BJ (cell line): ENCODE measurements around the gene TM4SF20. TPM values are rescaled to one million over a fixed set of nuclear protein-coding genes. Genes with fewer than 3 reads are reported as not detected.

ENCODE experiments used
- CTCF ChIA-PET: fragments of 350-600 bp; formaldehyde crosslinking; extraction: SDS; loops from one replicate; lab custom pipeline; 2021; ENCODE audit warnings: antibody characterized with exemption, inconsistent platforms; lab: Yijun Ruan, JAX
- POLR2A ChIA-PET: fragments of 300-600 bp; sonication (Branson Sonifier 250); formaldehyde crosslinking; extraction: SDS; loops from one replicate; lab custom pipeline; 2021; ENCODE audit warnings: antibody characterized with exemption; lab: Charles Lee
- DNase-seq: peaks from one replicate; pipeline ENCODE4 v3.0.0-alpha.2; 2011; ENCODE audit warnings: low read depth
- H3K27me3 ChIP-seq: 2 replicates; pipeline ENCODE4 v1.6.0; 2011; ENCODE audit warnings: low read length; ENCODE audit not compliant: control insufficient read depth, insufficient read depth
- H3K36me3 ChIP-seq: 2 replicates; pipeline ENCODE4 v1.5.1; 2011; ENCODE audit warnings: low read length; ENCODE audit not compliant: control insufficient read depth, insufficient read depth
- H3K4me3 ChIP-seq: 2 replicates; pipeline ENCODE4 v1.5.1; 2011; ENCODE audit warnings: low read depth, mild to moderate bottlenecking, control low read depth, low read length
- polyA plus RNA-seq: library from polyadenylated mRNA; depleted of rRNA; stranded (reverse); fragments of >200 nt; gene quantifications from 2 replicates; pipeline ENCODE4 v1.2.3, GENCODE V29; 2011
- TF ChIP-seq, protein P1 (sequence below): IDR thresholded peaks from 2 replicates; pipeline ENCODE4 v1.5.1; 2011; ENCODE audit warnings: low read depth, mild to moderate bottlenecking, control low read depth, inconsistent platforms, low read length, moderate library complexity; ENCODE audit not compliant: insufficient read depth

Gene TM4SF20
- polyA plus RNA-seq, 1 experiment, result 0.56 TPM

DNA sequence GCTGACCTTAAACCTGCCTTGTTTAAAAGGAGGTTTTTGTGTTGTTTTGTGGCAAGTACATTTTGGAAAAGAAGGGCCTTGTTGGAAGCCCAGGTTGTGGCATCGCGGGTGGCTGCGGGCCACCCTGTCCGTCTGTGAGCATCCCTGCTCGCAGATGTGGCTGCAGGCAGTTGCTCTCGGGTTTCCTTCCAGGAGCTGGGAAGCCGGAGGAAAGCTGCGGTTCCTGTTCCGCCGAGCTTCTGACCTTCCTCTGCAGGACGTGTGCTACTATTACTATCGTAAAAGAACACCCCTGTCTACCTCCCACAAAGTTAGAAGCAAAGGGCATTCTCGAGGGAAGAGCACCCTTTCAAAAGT is 53.3 kb downstream of the TM4SF20 start:
- Histone ChIP-seq H3K4me3 (peak overlapping the region; percentile 78), H3K36me3 (no peaks in the 10 kb centered on the region), H3K27me3 (no peaks in the 10 kb centered on the region)
- no peak for DNase-seq
- POLR2A ChIA-PET, result interaction anchor here (0.6 to 0.7 kb wide), 2 partner anchors 214 to 508 kb away, joined by 3 to 5 read pairs; no protein-coding TSS in a partner anchor
- CTCF ChIA-PET, result interaction anchor here (1.5 kb wide), 1 partner anchor 52 kb away, joined by 4 read pairs; no protein-coding TSS in a partner anchor
- TF ChIP-seq, protein P1, sequence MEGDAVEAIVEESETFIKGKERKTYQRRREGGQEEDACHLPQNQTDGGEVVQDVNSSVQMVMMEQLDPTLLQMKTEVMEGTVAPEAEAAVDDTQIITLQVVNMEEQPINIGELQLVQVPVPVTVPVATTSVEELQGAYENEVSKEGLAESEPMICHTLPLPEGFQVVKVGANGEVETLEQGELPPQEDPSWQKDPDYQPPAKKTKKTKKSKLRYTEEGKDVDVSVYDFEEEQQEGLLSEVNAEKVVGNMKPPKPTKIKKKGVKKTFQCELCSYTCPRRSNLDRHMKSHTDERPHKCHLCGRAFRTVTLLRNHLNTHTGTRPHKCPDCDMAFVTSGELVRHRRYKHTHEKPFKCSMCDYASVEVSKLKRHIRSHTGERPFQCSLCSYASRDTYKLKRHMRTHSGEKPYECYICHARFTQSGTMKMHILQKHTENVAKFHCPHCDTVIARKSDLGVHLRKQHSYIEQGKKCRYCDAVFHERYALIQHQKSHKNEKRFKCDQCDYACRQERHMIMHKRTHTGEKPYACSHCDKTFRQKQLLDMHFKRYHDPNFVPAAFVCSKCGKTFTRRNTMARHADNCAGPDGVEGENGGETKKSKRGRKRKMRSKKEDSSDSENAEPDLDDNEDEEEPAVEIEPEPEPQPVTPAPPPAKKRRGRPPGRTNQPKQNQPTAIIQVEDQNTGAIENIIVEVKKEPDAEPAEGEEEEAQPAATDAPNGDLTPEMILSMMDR, result no peak

DNA sequence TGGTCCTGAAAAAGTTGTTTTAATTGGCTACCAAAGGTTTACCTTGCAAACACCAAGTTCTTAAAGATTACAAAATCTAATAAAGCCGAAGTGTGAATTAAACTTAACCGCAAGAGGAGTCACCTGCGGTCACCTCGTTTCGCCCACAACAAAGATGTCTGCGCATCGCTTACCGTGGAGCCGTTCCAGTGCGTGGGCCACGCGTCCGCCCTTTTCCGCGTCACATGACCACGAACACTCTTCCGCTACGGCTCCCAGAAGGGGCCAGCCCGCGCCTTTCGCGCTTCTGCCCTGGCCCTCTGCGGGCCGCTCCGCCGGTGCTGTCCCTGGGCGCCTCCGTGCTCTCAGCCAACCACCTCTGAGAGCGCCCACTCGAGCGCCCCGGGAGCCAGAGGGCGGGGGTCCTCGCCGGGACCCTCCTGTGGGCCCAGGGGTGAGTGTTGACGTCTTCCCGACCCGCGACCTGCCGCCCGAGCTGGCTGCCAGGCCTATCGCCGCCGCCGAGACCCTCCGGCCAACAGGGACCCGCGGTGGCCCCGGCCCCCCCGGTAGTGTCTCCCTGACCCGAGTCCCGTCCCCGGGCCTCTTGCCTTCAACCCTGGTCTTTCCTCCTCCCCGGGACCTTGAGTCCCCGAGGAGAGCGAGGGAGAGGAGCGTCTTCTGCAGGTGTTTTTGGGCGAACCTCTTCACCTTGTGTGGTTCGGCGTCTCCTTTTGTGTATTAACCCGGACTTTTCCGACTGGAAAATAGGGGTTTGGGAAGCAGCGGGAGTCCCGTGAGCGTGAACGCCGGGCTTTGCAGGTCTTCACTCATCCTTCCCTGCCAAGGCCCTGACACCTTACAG is 53.9 kb downstream of the TM4SF20 start, which contains the start of gene MFF:
Gene MFF (plus strand): TSS at position 257 of the 844 bp plus-strand sequence. CDS start 5,415 bp downstream, outside the sequence.
- Histone ChIP-seq H3K4me3 (peak within 1 kb of the TSS; percentile 78), H3K36me3 (no peaks in the 10 kb centered on the region), H3K27me3 (no peaks in the 10 kb centered on the region)
- TF ChIP-seq, protein P1, result no peak
- DNase-seq, result peak; percentile 49
- POLR2A ChIA-PET, result interaction anchor here (0.7 kb wide), 1 partner anchor 214 kb away, joined by 5 read pairs; no protein-coding TSS in a partner anchor
- CTCF ChIA-PET, result interaction anchor here (1.5 kb wide), 1 partner anchor 53 kb away, joined by 4 read pairs; no protein-coding TSS in a partner anchor

DNA sequence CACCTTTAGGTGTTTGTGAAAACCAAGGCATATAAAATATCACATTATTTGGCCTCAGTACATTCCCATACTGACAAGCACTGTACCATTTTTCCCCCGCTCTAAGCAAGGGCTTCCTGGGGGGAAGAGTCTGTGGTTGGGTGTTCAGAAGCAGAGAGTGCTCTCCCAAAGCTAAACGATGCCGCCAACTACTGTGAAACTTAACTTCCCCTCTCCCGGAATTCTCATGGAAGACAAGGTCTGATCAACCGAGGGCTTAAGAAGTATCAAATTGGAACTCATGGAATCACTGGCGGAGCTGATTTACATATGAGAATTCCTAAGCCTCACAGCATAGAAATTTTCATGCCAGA is 54.5 kb downstream of the TM4SF20 start:
- no peak for DNase-seq
- POLR2A ChIA-PET, result no interaction called here
- Histone ChIP-seq H3K36me3 (no peaks in the 10 kb centered on the region), H3K4me3 (peak overlapping the region; percentile 78), H3K27me3 (no peaks in the 10 kb centered on the region)
- CTCF ChIA-PET, result no interaction called here
- TF ChIP-seq, protein P1, result no peak

DNA sequence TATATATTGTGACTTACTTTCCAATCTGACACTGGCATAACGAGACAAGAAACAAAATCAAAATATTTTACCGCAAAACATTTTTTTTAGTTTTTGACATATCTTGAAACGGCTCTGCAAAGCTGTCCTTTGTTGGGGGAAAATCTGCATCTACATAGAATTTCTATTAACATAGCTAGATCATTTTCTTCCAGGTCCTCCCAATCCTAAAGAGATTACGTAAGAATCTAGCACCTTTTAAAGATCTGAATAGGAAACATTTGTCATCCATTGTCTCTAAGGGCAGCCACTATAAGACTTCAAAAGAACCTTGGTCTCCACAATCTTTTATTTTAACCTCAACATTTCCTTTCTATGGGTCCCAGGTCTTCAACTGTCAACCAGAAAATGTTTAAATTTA is 55.3 kb downstream of the TM4SF20 start:
- ChIA-PET CTCF (no interaction called here), POLR2A (no interaction called here)
- Histone ChIP-seq H3K27me3 (no peaks in the 10 kb centered on the region), H3K4me3 (no peak overlapping the region), H3K36me3 (no peaks in the 10 kb centered on the region)
- DNase-seq, result no peak
- TF ChIP-seq, protein P1, result no peak

DNA sequence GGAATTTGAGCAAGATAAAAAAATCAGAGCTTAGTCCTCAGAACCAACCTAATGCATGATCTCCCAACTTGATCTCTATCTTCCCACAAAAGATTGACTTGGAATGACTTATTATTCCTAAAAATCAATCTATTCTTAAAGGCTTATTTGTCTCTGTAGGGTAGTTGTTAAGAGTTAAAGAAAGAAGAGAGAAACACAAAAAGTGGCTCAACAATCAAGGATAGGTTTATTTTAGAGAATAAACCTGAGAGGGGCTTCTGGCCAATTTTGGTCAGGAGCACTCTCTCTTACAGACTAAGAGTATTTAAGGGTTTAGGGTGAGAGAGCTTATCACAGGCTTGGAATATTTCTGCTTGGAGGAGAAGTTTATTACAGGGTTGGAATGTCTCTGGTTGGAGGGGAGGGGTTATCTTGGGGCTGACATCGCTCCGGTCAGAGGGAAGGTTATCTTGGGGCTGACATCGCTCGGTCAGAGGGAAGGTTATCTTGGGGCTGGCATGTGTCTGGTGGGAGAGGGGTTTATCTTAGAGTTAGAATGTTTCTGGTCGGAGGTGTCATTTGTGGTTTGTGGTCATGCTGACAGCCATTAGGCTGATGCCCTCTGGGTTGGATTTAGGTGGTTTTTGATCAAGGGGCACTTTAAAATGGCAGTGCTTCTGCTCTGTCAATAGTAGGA is 56.4 kb downstream of the TM4SF20 start:
- Histone ChIP-seq H3K36me3 (no peaks in the 10 kb centered on the region), H3K4me3 (no peak overlapping the region), H3K27me3 (no peaks in the 10 kb centered on the region)
- DNase-seq, result no peak
- TF ChIP-seq, protein P1, result no peak
- CTCF ChIA-PET, result no interaction called here
- POLR2A ChIA-PET, result no interaction called here
